GM18868 (cell line): ENCODE measurements around the gene ZC2HC1C.

Experiments used
- ATAC-seq: cut with Tn5 transposase; IDR thresholded peaks from one replicate; pipeline ENCODE4 v1.9.1; 2021; ENCODE audit warnings: mild to moderate bottlenecking, moderate library complexity; ENCODE audit not compliant: unreplicated experiment

The ZC2HC1C gene

DNA sequence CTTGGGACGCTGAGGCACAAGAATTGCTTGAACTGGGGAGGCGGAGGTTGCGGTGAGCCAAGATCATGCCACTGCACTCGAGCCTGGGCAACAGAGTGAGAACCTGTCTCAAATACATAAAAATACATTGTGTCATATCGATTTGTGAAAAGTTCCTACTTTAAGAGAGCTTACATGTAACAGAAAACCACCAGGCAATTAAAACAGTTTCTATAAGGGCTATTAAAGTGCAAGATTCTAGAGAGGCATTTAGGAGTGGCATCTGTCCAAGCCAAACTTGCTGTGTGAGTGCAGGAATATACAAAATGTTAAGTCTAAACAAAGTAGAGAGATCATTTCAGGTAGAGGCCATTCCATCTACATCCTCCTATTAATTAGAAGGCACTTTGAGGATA, 59.2 kb downstream of the ZC2HC1C start:
- ATAC-seq: no peak
